A549 (cell line): ENCODE data around the gene SMAP1. TPM values are rescaled to one million over a fixed set of nuclear protein-coding genes. Genes with fewer than 3 reads are reported as not detected.
"Not testable (repeated sequence)": the region's sequence is repeated elsewhere in the genome, so short reads cannot be mapped to it uniquely, and the experiment has no call there.

Source experiments
- ATAC-seq, 2 experiments: fragments of 200-7000 bp in 1 of 2; fragments of >200 bp in 1 of 2; cut with Nextera tagmentation in 1 of 2; cut with Tn5 transposase in 1 of 2; 3 replicates each; pipeline versions ENCODE4 v1.8.0 to v1.9.1; 2018 to 2020; ENCODE audit warnings: mild to moderate bottlenecking in 1 of 2, moderate library complexity in 1 of 2
- CTCF ChIA-PET: fragments of 300-600 bp; sonication (Branson Sonifier 250); formaldehyde crosslinking; extraction: SDS; loops from one replicate; lab custom pipeline; 2021; ENCODE audit warnings: antibody characterized with exemption, inconsistent platforms; lab: Yijun Ruan, JAX
- POLR2A ChIA-PET: fragments of 350-600 bp; formaldehyde crosslinking; extraction: SDS; loops from one replicate; lab custom pipeline; 2021; ENCODE audit warnings: antibody characterized with exemption, inconsistent platforms; lab: Yijun Ruan, JAX
- DNase-seq, 2 experiments: peaks; one replicate each; pipeline versions ENCODE4 v3.0.0 to v3.0.0-alpha.2; 2011 to 2016; ENCODE audit warnings: low read depth in 1 of 2, low spot score in 1 of 2
- FAIRE-seq: peaks from 2 replicates; lab custom pipeline; 2011; peaks lifted over from hg19 to GRCh38; lab: Jason Lieb, UNC
- H3K27ac ChIP-seq, 2 experiments: fragments of >200 bp; sonication (Bioruptor Twin); formaldehyde crosslinking; 3 replicates each; pipeline ENCODE4 v1.5.1; 2016 to 2017
- H3K4me1 ChIP-seq: fragments of >200 bp; sonication (Bioruptor Twin); formaldehyde crosslinking; 3 replicates; pipeline ENCODE4 v1.6.1; 2016
- H3K4me2 ChIP-seq: fragments of >200 bp; sonication (Bioruptor Twin); formaldehyde crosslinking; 3 replicates; pipeline ENCODE4 v1.6.1; 2016
- H3K4me3 ChIP-seq: fragments of >200 bp; sonication (Bioruptor Twin); formaldehyde crosslinking; 3 replicates; pipeline ENCODE4 v1.5.1; 2016
- H3K9me3 ChIP-seq: fragments of >200 bp; sonication (Bioruptor Twin); formaldehyde crosslinking; 3 replicates; pipeline ENCODE4 v1.6.1; 2016
- BHLHE40 ChIP-seq: IDR thresholded peaks from 2 replicates; pipeline ENCODE4 v1.6.1; 2012; ENCODE audit warnings: low read depth, low read length, inconsistent platforms
- CBX8 ChIP-seq: fragments of 200-600 bp; sonication (generic); IDR thresholded peaks from 2 replicates; pipeline ENCODE4 v1.6.1; 2016
- CHD4 ChIP-seq: fragments of 200-600 bp; sonication (generic); IDR thresholded peaks from 2 replicates; pipeline ENCODE4 v1.6.1; 2016; ENCODE audit warnings: antibody characterized with exemption, mild to moderate bottlenecking, borderline replicate concordance
- CTCF ChIP-seq: fragments of >200 bp; sonication (Bioruptor Twin); formaldehyde crosslinking; IDR thresholded peaks from 3 replicates; pipeline ENCODE4 v1.5.1; 2016
- EHMT2 ChIP-seq: fragments of 200-600 bp; sonication (generic); IDR thresholded peaks from 2 replicates; pipeline ENCODE4 v1.6.1; 2016; ENCODE audit warnings: antibody characterized with exemption, low read depth, mild to moderate bottlenecking, moderate library complexity
- FOSB ChIP-seq: fragments of 250-450 bp; sonication (Bioruptor Pico); IDR thresholded peaks from 2 replicates; pipeline ENCODE4 v1.5.0; 2020; ENCODE audit warnings: mild to moderate bottlenecking, moderate library complexity
- GATA3 ChIP-seq: IDR thresholded peaks from 2 replicates; pipeline ENCODE4 v1.6.1; 2012; ENCODE audit warnings: borderline replicate concordance
- HOXA7 ChIP-seq: fragments of 250-450 bp; sonication (Bioruptor Pico); IDR thresholded peaks from 2 replicates; pipeline ENCODE4 v1.5.0; 2020; ENCODE audit warnings: mild to moderate bottlenecking, moderate library complexity
- KDM1A ChIP-seq: fragments of 200-600 bp; sonication (generic); IDR thresholded peaks from 2 replicates; pipeline ENCODE4 v1.6.1; 2016; ENCODE audit warnings: low read depth, mild to moderate bottlenecking
- KDM5A ChIP-seq: fragments of 200-600 bp; sonication (generic); IDR thresholded peaks from 2 replicates; pipeline ENCODE4 v1.6.1; 2016; ENCODE audit warnings: antibody characterized with exemption, mild to moderate bottlenecking
- MAX ChIP-seq: IDR thresholded peaks from 2 replicates; pipeline ENCODE4 v1.6.1; 2012
- NFE2L2 ChIP-seq: fragments of 150-350 bp; conservative IDR thresholded peaks from 2 replicates; pipeline ENCODE4 v1.6.1; 2014; ENCODE audit warnings: low read length
- NPAS2 ChIP-seq: fragments of 250-450 bp; sonication (Bioruptor Pico); IDR thresholded peaks from 2 replicates; pipeline ENCODE4 v1.8.0; 2022; ENCODE audit warnings: mild to moderate bottlenecking, moderate library complexity, borderline replicate concordance
- PBX3 ChIP-seq: IDR thresholded peaks from 2 replicates; pipeline ENCODE4 v1.6.1; 2012
- PHF8 ChIP-seq: fragments of 200-600 bp; sonication (generic); IDR thresholded peaks from 2 replicates; pipeline ENCODE4 v1.6.1; 2016; ENCODE audit warnings: low read depth, mild to moderate bottlenecking, antibody characterized with exemption, moderate library complexity, borderline replicate concordance
- POLR2A ChIP-seq: IDR thresholded peaks from 2 replicates; pipeline ENCODE4 v1.6.1; 2012; ENCODE audit warnings: mild to moderate bottlenecking, low read length
- RAD21 ChIP-seq, 2 experiments: fragments of >200 bp in 1 of 2; sonication (Bioruptor Twin) in 1 of 2; formaldehyde crosslinking in 1 of 2; IDR thresholded peaks in 1 of 2; conservative IDR thresholded peaks in 1 of 2; 2 replicates in 1 of 2; 3 replicates in 1 of 2; pipeline ENCODE4 v1.6.1; 2012 to 2018; ENCODE audit warnings: inconsistent platforms in 1 of 2
- RARB ChIP-seq: fragments of 250-450 bp; sonication (Bioruptor Pico); IDR thresholded peaks from 2 replicates; pipeline ENCODE4 v1.8.0; 2021; ENCODE audit warnings: mild to moderate bottlenecking, moderate library complexity
- RFX5 ChIP-seq: fragments of 450-650 bp; IDR thresholded peaks from 2 replicates; pipeline ENCODE4 v1.7.1; 2014; ENCODE audit warnings: antibody characterized with exemption, mild to moderate bottlenecking, moderate library complexity
- ZNF302 ChIP-seq: fragments of 250-450 bp; sonication (Bioruptor Pico); IDR thresholded peaks from 2 replicates; pipeline ENCODE4 v1.9.0; 2021; ENCODE audit warnings: inconsistent platforms, mild to moderate bottlenecking, moderate library complexity
- ZSCAN20 ChIP-seq: fragments of 250-450 bp; sonication (Bioruptor Pico); IDR thresholded peaks from 2 replicates; pipeline ENCODE4 v1.8.0; 2022; ENCODE audit warnings: mild to moderate bottlenecking, moderate library complexity
- WGBS: methylation state at CpG from one replicate; pipeline ENCODE4 v1.1.6; 2017; ENCODE audit errors: missing lambda C conversion rate; 5-methylcytosine and 5-hydroxymethylcytosine counted together
- polyA plus RNA-seq, 4 experiments: library from polyadenylated mRNA; depleted of rRNA in 3 of 4; stranded (reverse); fragments of >200 nt; fragmentation: RNase III in 1 of 4; extraction: RNeasy Plus Mini Kit Qiagen cat#74134 plus additional on column Dnase treatment in 1 of 4; gene quantifications; 2 replicates in 3 of 4; 3 replicates in 1 of 4; pipeline ENCODE4 v1.2.3, GENCODE V29; 2011 to 2017

The SMAP1 gene
- polyA plus RNA-seq, 2 of the 4 experiments (the other 2 are of a cell fraction) = 15.6 to 27.8 TPM

- DNase-seq (no peak), FAIRE-seq (no peak)
- POLR2A ChIA-PET = no interaction called here
- no peak for TF ChIP-seq PHF8
- no peak for TF ChIP-seq RAD21 (conservative IDR thresholded peaks at IDR 0.05 in 1 of 2, IDR thresholded peaks at IDR 0.05 in 1 of 2)
- TF ChIP-seq, all 56 proteins: peak for 0
- Histone ChIP-seq H3K4me3 (no peak overlapping the region), H3K27ac (no peak overlapping the region), H3K4me1 (no peaks in the 10 kb centered on the region), H3K4me2 (no peak overlapping the region), H3K9me3 (no peaks in the 10 kb centered on the region)
- no peak for ATAC-seq
- WGBS = 91% methylated on average over 4 of the region's 4 CpGs
- CTCF ChIA-PET = interaction anchor here (0.6 kb wide), 1 partner anchor 243 kb away, joined by 3 read pairs; no protein-coding TSS in a partner anchor
Observed at GRCh38 chr6:70764706-70765105, 97.0 kb downstream of the SMAP1 start.

- H3K27ac ChIP-seq, DNase-seq, CTCF ChIA-PET, ATAC-seq, H3K4me3 ChIP-seq, POLR2A ChIA-PET, FAIRE-seq, H3K4me1 ChIP-seq, H3K4me2 ChIP-seq, H3K9me3 ChIP-seq: not testable (repeated sequence)
- WGBS = 96% methylated on average over 18 of the region's 19 CpGs
Observed at GRCh38 chr6:70771351-70771750, 103.7 kb downstream of the SMAP1 start.

- ATAC-seq = no peak
- DNase-seq = no peak
- H3K9me3 ChIP-seq = peaks cover 3% of the 10 kb centered on the region; the same call in 1 of the 3 replicates
- ChIA-PET POLR2A (no interaction called here), CTCF (no interaction called here)
- no peak overlapping the region for H3K4me2 ChIP-seq
- FAIRE-seq = no peak
- H3K4me1 ChIP-seq = no peaks in the 10 kb centered on the region
- no peak for TF ChIP-seq FOSB
- no peak for TF ChIP-seq PBX3
- TF ChIP-seq RARB (CRISPR knock-in tag) = no peak
- no peak for TF ChIP-seq KDM5A
- no peak for TF ChIP-seq RFX5
- TF ChIP-seq NPAS2 (CRISPR knock-in tag) = no peak
- TF ChIP-seq BHLHE40 = no peak
- no peak for TF ChIP-seq CTCF
- TF ChIP-seq POLR2A = no peak
- TF ChIP-seq EHMT2 = no peak
- TF ChIP-seq GATA3 = no peak
- no peak for TF ChIP-seq NFE2L2
- no peak for TF ChIP-seq MAX
- TF ChIP-seq HOXA7 (CRISPR knock-in tag) = no peak
- TF ChIP-seq CBX8 = no peak
- no peak for TF ChIP-seq KDM1A
- no peak for TF ChIP-seq ZSCAN20
- no peak for TF ChIP-seq CHD4
- no peak for TF ChIP-seq PHF8
- TF ChIP-seq ZNF302 (CRISPR knock-in tag) = no peak
- H3K27ac ChIP-seq = no peak overlapping the region
- 92% methylated on average over 2 of the region's 2 CpGs for WGBS
- H3K4me3 ChIP-seq = no peak overlapping the region
Observed at GRCh38 chr6:70779934-70780333, 112.3 kb downstream of the SMAP1 start.
